OCI-M2 (cell line): ENCODE results near the gene GJB6.

ENCODE experiments used
- DNase-seq: peaks from one replicate; lab custom pipeline; 2025; ENCODE audit not compliant: unreplicated experiment; lab: John Stamatoyannopoulos, UW

GJB6 gene

DNA sequence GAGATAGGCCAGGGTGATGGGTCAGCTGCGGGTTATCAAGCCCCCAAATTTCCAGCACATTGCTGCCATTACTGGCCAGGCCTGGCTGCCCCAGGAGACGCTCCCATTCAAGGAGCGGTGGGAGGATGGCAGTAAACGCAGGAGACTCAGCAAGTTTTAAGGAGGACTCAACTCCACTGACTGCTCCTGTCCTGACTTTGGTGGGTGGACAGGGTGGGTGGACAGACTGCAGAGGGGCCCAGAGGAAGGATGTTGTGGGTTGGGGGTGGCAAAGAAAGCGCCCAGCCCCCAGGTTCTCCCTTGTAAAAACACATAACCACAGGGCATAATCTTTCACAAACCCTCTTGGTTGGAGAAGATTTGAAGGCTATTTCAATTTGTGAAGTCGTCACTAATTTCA lies 4.4 kb downstream of the GJB6 start:
- no peak for DNase-seq

- no peak for DNase-seq
Measured at GRCh38 chr13:20227288-20227687, 4.8 kb downstream of the GJB6 start.

- no peak for DNase-seq
Measured at GRCh38 chr13:20222553-20222952, 9.6 kb downstream of the GJB6 start.

- no peak for DNase-seq
Measured at GRCh38 chr13:20221772-20222171, 10.3 kb downstream of the GJB6 start.

DNA sequence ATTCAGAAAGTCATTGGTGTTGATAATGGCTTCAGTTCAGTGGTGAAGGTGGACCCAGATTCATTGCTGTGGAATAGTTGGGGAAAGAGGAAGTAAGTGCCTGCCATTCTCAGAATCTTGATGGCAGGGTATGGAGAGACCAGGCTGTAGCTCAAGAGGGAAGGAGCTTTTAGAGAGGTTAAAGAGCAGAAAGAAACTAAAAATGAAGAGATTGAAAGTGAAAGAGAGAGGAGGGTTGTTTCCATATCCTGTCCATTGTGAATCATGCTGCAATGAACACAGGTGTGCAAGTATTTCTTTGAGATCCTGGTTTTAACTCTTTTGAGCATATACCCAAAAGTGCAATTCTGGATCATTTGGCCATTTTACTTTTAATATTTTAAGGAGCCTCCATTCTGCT lies 12.5 kb downstream of the GJB6 start:
- no peak for DNase-seq

- DNase-seq: no peak
Measured at GRCh38 chr13:20217168-20217567, 15.0 kb downstream of the GJB6 start.

- no peak for DNase-seq
Measured at GRCh38 chr13:20209948-20210347, 22.2 kb downstream of the GJB6 start.

DNA sequence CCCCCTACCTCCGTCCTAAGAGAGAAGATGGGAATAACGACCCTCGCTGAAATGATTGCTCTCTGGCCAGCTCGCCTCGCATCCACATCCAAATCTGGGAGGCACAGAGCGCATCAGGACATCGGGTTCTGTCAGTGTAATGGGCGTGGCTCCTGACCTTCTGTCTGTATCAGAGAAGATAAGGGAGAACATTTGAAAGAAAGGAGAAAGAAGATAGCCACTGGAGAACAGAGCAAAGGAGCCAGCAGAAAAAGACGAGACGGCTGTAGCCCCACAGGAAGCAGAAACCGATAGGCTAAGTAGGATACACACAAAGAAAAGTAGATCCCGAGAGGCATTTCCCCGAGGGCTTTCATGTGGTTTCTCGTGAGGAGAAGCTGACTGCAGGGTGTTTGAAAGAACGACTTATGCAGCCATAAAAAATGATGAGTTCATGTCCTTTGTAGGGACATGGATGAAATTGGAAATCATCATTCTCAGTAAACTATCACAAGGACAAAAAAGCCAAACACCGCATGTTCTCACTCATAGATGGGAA lies 25.4 kb downstream of the GJB6 start:
- DNase-seq: no peak

DNA sequence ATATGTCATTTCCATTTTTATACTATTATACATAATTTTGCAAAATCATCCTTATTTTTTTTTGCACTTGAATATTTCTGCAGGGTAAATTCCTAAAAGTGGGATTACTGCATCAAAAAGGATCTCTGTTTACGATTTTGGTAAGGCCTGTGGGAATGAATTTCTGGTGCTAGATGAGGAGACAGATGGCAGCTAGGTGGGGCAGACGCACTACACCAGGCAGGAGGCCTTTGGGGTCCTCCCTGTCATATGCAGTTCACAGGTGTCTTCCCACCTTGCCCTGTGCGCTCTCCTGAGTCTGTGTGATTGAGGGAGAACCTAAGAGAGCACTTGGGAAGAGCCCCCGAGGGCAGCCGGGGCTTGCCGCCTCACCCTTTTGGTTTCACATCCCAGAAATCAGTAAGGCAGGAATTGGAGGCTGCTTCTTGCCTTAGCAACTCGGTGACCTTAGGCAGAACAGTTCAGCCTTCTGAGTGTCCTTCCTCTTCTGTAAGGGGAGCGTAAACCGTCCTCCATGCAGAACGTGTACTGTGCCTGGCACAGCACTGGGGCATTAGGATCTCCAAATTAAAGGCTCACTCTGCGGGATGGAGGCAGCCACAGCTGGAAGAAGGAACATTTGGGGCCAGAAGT lies 25.9 kb downstream of the GJB6 start:
- DNase-seq: no peak

- DNase-seq: no peak
Measured at GRCh38 chr13:20198781-20199180, 33.3 kb downstream of the GJB6 start.

DNA sequence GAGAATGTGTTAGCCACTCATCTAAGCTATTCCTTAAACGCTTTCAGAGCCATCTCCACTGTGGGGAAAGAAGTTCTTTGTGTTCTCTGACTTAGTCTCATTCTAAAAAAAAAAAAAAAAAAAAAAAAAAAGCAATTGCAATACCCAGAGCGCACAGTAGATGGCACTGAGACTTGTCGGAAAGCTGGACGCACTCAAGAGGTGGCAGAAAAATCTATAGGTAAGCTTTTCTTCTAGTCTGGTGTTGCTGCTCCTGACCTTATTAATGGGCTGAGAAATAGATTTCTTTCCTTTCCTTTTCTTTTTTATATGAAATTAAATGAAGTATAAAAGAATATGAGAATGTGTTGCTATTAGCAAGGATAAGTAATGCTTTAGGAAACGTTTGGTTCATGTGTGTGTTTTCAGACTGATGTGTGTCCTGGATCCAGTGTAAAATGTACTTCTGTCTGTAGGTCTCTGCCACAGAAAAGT lies 34.7 kb downstream of the GJB6 start:
- peak; percentile 8 for DNase-seq

- DNase-seq: no peak
Measured at GRCh38 chr13:20195801-20196200, 36.3 kb downstream of the GJB6 start.

DNA sequence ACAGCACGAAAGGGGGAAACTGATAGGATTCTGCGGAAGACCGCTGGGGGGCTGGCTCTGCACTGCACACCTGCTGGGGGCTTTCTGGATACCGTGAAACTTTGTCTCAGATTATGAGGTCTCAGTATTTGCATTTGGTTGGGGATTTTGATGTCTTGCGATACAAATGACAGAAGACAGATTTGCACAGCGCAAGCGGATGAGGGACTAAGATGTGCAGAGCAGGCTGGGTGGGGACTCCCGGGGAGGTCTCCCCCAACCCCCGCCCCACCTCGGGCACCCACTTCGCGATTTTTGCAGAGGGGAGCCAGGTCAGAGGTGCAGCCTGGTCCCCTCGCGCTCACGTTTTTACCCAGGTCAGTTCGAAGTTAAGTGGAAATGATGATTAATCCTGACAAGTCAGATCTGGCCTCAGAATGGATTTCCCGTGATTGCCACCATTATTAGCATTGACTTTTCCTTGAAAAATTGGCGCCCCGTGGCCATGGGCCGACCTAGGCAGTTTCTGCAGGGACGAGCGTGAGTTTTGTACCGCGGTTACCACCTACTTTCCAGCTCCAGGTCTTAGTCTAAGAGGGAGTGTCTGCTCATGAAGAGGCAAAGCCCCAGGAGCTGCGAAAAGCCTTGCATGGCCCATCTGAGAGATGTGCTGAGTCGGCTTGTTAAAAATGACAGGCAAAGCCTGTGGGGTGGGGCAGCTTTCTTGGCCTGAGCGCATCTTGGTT lies 38.0 kb downstream of the GJB6 start:
- no peak for DNase-seq

DNA sequence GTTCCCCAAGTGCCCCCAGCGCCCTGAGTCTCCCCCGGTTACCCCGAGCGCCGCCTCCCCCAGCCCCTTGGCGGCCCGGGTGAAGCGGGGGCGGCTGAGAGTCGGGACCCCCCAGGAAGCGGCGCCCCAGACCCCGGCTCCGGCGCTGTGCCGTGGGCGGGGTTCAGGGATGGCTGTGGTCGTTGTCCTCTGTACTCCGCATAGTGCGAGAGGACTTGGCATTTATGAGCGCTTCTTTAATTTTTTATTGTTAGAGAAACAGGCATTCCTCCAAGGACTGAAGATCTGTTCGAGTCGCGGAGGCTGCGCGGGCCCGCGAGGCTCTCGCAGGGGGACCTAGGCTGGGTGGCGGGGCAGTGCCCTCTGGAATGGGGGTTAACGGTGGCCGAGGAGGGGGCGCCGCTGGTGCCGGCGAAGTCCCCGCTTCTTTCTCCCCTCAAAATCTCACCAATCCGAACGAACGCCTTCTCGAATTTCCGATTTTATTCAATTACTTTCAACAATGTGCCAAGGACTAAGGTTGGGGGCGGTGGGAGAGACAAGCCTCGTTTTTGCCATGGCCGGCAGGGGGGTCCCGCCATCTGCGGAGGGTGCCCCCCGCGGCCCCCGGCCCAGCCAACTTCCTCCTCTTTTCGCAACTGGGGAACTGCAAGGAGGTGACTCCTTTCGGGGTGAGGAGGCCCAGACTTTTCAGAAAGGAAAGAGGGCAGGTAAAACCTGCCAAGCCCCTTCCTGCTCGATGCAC lies 38.8 kb downstream of the GJB6 start:
- no peak for DNase-seq

GRCh38 chr13:20192836-20193161 lies 39.3 kb downstream of the GJB6 start, which contains the start of gene GJB2:
Gene GJB2 (minus strand): TSS chr13:20192938. CDS start chr13:20189581, 3,357 bp downstream.
- DNase-seq: no peak

DNA sequence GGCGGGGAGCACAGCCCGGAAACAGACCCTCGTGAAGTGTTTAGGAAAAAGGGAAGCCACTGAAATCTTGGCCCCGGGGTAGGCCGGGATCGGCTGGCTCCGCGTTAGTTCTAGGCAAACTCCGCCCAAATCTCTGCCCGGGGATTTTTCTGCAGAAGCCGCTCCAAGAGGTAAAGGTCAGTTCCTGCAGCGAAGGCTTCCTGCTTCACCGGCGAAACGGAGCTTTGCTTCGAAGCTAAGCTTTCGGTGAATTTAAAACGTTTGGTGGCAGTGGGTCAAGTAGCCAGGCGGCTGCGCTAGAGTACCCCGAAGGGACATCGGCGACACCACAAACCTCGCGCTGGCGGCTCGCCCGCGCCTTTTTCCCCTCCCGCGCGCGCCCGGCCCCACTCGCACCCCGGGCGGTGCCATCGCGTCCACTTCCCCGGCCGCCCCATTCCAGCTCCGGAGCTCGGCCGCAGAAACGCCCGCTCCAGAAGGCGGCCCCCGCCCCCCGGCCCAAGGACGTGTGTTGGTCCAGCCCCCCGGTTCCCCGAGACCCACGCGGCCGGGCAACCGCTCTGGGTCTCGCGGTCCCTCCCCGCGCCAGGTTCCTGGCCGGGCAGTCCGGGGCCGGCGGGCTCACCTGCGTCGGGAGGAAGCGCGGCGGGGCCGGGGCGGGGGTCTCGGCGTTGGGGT lies 39.8 kb downstream of the GJB6 start:
- DNase-seq: no peak

DNA sequence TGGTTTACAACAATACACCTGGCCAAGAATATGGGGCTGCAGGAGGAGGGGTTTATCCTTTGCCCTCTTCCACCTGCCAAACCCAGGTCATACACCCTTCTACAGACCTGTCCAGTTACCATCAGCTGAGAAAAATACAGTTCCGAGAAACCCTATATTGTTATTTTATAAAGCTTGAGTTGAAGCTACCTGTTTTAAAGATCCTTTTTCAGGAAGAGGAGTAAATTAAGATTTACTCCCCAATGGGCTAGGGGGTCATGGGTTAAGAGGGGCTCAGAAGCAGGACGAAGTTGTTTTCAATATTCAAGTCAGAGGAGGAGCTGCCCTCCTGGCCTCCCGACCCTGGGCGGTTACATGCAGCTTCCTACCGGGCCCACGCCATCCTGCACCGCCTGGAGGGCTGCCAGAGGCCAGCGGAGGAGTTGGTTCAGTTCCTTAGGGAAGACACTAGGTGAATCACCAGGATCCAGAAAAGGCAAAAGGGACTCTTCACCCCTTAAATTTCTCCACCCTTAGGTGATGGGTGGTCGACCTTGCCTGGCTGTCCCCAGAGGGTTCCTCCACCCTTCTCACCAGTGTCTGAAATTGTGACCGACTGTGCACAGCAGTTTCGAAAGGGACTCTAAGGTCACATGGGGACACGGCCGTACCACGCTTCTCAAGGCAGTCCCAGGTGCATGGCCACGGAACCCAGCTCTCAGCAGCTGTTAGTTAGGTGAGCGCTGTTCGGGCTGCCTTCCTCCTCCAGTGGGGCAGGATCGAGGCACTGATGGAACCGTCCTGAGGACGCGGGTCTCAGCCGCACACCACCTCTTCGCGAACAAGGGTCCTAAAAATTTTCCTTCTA lies 40.6 kb downstream of the GJB6 start:
- DNase-seq: no peak

GRCh38 chr13:20190481-20191310 lies 41.4 kb downstream of the GJB6 start:
- no peak for DNase-seq

GRCh38 chr13:20190076-20190475 lies 42.0 kb downstream of the GJB6 start:
- no peak for DNase-seq
